H9 (cell line): ENCODE measurements around the gene CFAP97. TPM values are rescaled to one million over a fixed set of nuclear protein-coding genes. Genes with fewer than 3 reads are reported as not detected.

Source experiments
- DNase-seq: peaks from one replicate; pipeline ENCODE4 v3.0.0-alpha.2; 2017
- H2AFZ ChIP-seq: one replicate; pipeline ENCODE4 v1.6.1; 2013; ENCODE audit warnings: mild to moderate bottlenecking, low read length, control low read depth, moderate library complexity
- H2AK5ac ChIP-seq: 2 replicates; pipeline ENCODE4 v1.6.1; 2013; ENCODE audit warnings: low read length, control low read depth, mixed read lengths; ENCODE audit not compliant: insufficient read length
- H2BK120ac ChIP-seq: one replicate; pipeline ENCODE4 v1.6.1; 2013; ENCODE audit warnings: low read depth, mild to moderate bottlenecking, low read length, control low read depth, inconsistent platforms; ENCODE audit not compliant: poor library complexity, severe bottlenecking
- H2BK12ac ChIP-seq: 2 replicates; pipeline ENCODE4 v1.6.1; 2013; ENCODE audit warnings: low read length, control low read depth, mixed read lengths, low read depth; ENCODE audit not compliant: insufficient read length
- H2BK15ac ChIP-seq: 2 replicates; pipeline ENCODE4 v1.6.1; 2013; ENCODE audit warnings: low read depth, low read length, control low read depth
- H2BK20ac ChIP-seq: one replicate; pipeline ENCODE4 v1.6.1; 2013; ENCODE audit warnings: low read depth, mild to moderate bottlenecking, low read length, control low read depth, inconsistent platforms; ENCODE audit not compliant: poor library complexity, severe bottlenecking
- H2BK5ac ChIP-seq: 2 replicates; pipeline ENCODE4 v1.6.1; 2013; ENCODE audit warnings: low read length, control low read depth, mixed read lengths; ENCODE audit not compliant: insufficient read length
- H3K14ac ChIP-seq: 2 replicates; pipeline ENCODE4 v1.6.1; 2013; ENCODE audit warnings: low read length, control low read depth; ENCODE audit not compliant: insufficient read depth
- H3K18ac ChIP-seq: 2 replicates; pipeline ENCODE4 v1.6.1; 2013; ENCODE audit warnings: low read depth, mild to moderate bottlenecking, mixed read lengths, low read length, control low read depth; ENCODE audit not compliant: insufficient read length
- H3K23ac ChIP-seq: 2 replicates; pipeline ENCODE4 v1.6.1; 2013; ENCODE audit warnings: low read length, control low read depth, mixed read lengths, low read depth; ENCODE audit not compliant: insufficient read length
- H3K23me2 ChIP-seq: 2 replicates; pipeline ENCODE4 v1.6.1; 2013; ENCODE audit warnings: low read depth, mild to moderate bottlenecking, mixed read lengths, low read length, control low read depth; ENCODE audit not compliant: insufficient read length, poor library complexity, severe bottlenecking
- H3K27ac ChIP-seq: 2 replicates; pipeline ENCODE4 v1.5.1; 2013; ENCODE audit warnings: low read length, control low read depth, mixed read lengths, low read depth; ENCODE audit not compliant: insufficient read length
- H3K27me3 ChIP-seq: 2 replicates; pipeline ENCODE4 v1.6.1; 2013; ENCODE audit warnings: low read length, control low read depth, inconsistent platforms; ENCODE audit not compliant: insufficient read depth
- H3K4ac ChIP-seq: 2 replicates; pipeline ENCODE4 v1.6.1; 2013; ENCODE audit warnings: low read depth, mild to moderate bottlenecking, control low read depth, inconsistent platforms, low read length, moderate library complexity
- H3K4me1 ChIP-seq: 2 replicates; pipeline ENCODE4 v1.6.1; 2013; ENCODE audit warnings: low read length, control low read depth, inconsistent platforms; ENCODE audit not compliant: insufficient read depth
- H3K4me2 ChIP-seq: 2 replicates; pipeline ENCODE4 v1.6.1; 2013; ENCODE audit warnings: low read length, control low read depth, mixed read lengths; ENCODE audit not compliant: insufficient read length, insufficient read depth
- H3K56ac ChIP-seq: 2 replicates; pipeline ENCODE4 v1.6.1; 2013; ENCODE audit warnings: low read depth, mild to moderate bottlenecking, mixed read lengths, low read length, control low read depth; ENCODE audit not compliant: insufficient read length
- H3K79me1 ChIP-seq: 2 replicates; pipeline ENCODE4 v1.6.1; 2013; ENCODE audit warnings: low read depth, mild to moderate bottlenecking, moderate library complexity, low read length, control low read depth, inconsistent platforms; ENCODE audit not compliant: insufficient read depth, poor library complexity, severe bottlenecking
- H3K79me2 ChIP-seq: 2 replicates; pipeline ENCODE4 v1.6.1; 2013; ENCODE audit warnings: low read length, control low read depth, inconsistent platforms; ENCODE audit not compliant: insufficient read depth
- H3K9ac ChIP-seq: 2 replicates; pipeline ENCODE4 v1.6.1; 2013; ENCODE audit warnings: low read length, control low read depth, mixed read lengths; ENCODE audit not compliant: insufficient read length; ENCODE audit errors: extremely low read depth
- H3K9me3 ChIP-seq: one replicate; pipeline ENCODE4 v1.6.1; 2013; ENCODE audit warnings: low read depth, low read length, inconsistent platforms; ENCODE audit not compliant: control insufficient read depth
- H3T11ph ChIP-seq: one replicate; pipeline ENCODE4 v1.6.1; 2013; ENCODE audit warnings: mild to moderate bottlenecking, low read length, control low read depth, inconsistent platforms
- H4K20me1 ChIP-seq: one replicate; pipeline ENCODE4 v1.6.1; 2013; ENCODE audit not compliant: control insufficient read depth, insufficient read length, insufficient read depth
- H4K5ac ChIP-seq: 2 replicates; pipeline ENCODE4 v1.6.1; 2013; ENCODE audit warnings: low read depth, mild to moderate bottlenecking, mixed read lengths, low read length, control low read depth; ENCODE audit not compliant: insufficient read length
- H4K8ac ChIP-seq: replicated peaks from 2 replicates; pipeline ENCODE4 v1.6.1; 2013; ENCODE audit warnings: low read length, control low read depth, mixed read lengths, low read depth; ENCODE audit not compliant: insufficient read length
- H4K91ac ChIP-seq: 2 replicates; pipeline ENCODE4 v1.6.1; 2013; ENCODE audit warnings: low read depth, mild to moderate bottlenecking, moderate library complexity, mixed read lengths, low read length, control low read depth; ENCODE audit not compliant: insufficient read length
- H3K27ac Mint-ChIP-seq, 3 experiments: 2 replicates in 2 of 3; 3 replicates in 1 of 3; pipeline ENCODE4 v1.8.0; 2020 to 2021; ENCODE audit warnings: mixed read lengths in 3 of 3, mild to moderate bottlenecking in 1 of 3, moderate library complexity in 1 of 3
- H3K27me3 Mint-ChIP-seq: 2 replicates; pipeline ENCODE4 v1.8.0; 2021; ENCODE audit warnings: low read depth, mild to moderate bottlenecking, moderate library complexity, mixed read lengths
- H3K36me3 Mint-ChIP-seq, 3 experiments: 2 replicates in 2 of 3; 3 replicates in 1 of 3; pipeline ENCODE4 v1.8.0; 2020 to 2021; ENCODE audit warnings: low read depth in 3 of 3, mixed read lengths in 3 of 3; ENCODE audit not compliant: insufficient read depth in 1 of 3
- H3K4me1 Mint-ChIP-seq, 2 experiments: 2 replicates each; pipeline ENCODE4 v1.8.0; 2020; ENCODE audit warnings: mixed read lengths in 2 of 2
- H3K4me3 Mint-ChIP-seq, 2 experiments: 2 replicates in 1 of 2; 3 replicates in 1 of 2; pipeline ENCODE4 v1.8.0; 2020 to 2021; ENCODE audit warnings: mild to moderate bottlenecking in 2 of 2, mixed read lengths in 2 of 2, moderate library complexity in 1 of 2
- H3K9me3 Mint-ChIP-seq, 2 experiments: 2 replicates in 1 of 2; 3 replicates in 1 of 2; pipeline ENCODE4 v1.8.0; 2020; ENCODE audit warnings: mild to moderate bottlenecking in 2 of 2, mixed read lengths in 2 of 2, moderate library complexity in 1 of 2
- CTCF ChIP-seq: fragments of 200-600 bp; sonication (generic); conservative IDR thresholded peaks from 3 replicates; pipeline ENCODE4 v1.8.0; 2021; ENCODE audit warnings: antibody characterized with exemption, mild to moderate bottlenecking
- WGBS: extraction: QIAGEN DNeasy Blood & Tissue Kit; methylation state at CpG from one replicate; pipeline ENCODE4 v1.1.7; 2013; ENCODE audit warnings: missing lambda C conversion rate, low lambda C conversion rate, mixed read lengths; ENCODE audit not compliant: insufficient read length; ENCODE audit errors: extremely low coverage; 5-methylcytosine and 5-hydroxymethylcytosine counted together
- total RNA-seq: library from RNA; stranded (reverse); gene quantifications from 2 replicates; pipeline ENCODE4 v1.2.1, GENCODE V29; 2021

CFAP97 gene
- total RNA-seq, 1 experiment from 2014 or later: 39.3 TPM

GRCh38 chr4:185212581-185212980 lies 8.8 kb upstream of the CFAP97 start:
- Histone ChIP-seq H2BK20ac (no peak overlapping the region), H3K56ac (no peak overlapping the region), H3K9ac (no peak overlapping the region), H3K79me1 (no peaks in the 10 kb centered on the region), H3K14ac (no peak overlapping the region), H2AK5ac (no peak overlapping the region), H3K27me3 (no peaks in the 10 kb centered on the region; the same call in 1 of the 2 replicates), H4K5ac (no peak overlapping the region), H3K23me2 (peaks cover 6% of the 10 kb centered on the region), H3K23ac (no peak overlapping the region), H4K8ac (no peak overlapping the region), H3K79me2 (peaks cover 2% of the 10 kb centered on the region; the same call in 1 of the 2 replicates), H4K20me1 (no peaks in the 10 kb centered on the region), H3K4ac (no peak overlapping the region), H2BK12ac (no peak overlapping the region), H3K4me2 (no peak overlapping the region), H4K91ac (no peak overlapping the region), H2BK15ac (no peak overlapping the region), H3K18ac (no peak overlapping the region), H3K9me3 (no peaks in the 10 kb centered on the region), H3K27ac (no peak overlapping the region), H3T11ph (no peak overlapping the region), H3K4me1 (peaks cover 8% of the 10 kb centered on the region), H2BK5ac (no peak overlapping the region), H2BK120ac (no peak overlapping the region), H2AFZ (no peak overlapping the region)
- Mint-ChIP-seq H3K36me3 (peaks cover 0 to 3% (median 0%) of the 10 kb centered on the region in 3 experiments; a peak in 3 of 7 replicates), H3K9me3 (0 out of 5 replicates have a peak, but pooled peaks cover 0 to 1% of the 10 kb centered on the region in 2 experiments), H3K27me3 (peaks cover 10% of the 10 kb centered on the region), H3K27ac (no peak overlapping the region), H3K4me3 (peak overlapping the region in 1 of 2 experiments; percentile 32; a peak in 1 of 5 replicates), H3K4me1 (peaks cover 40 to 48% of the 10 kb centered on the region in 2 experiments)
- no peak for DNase-seq
- no peak for TF ChIP-seq CTCF
- no CpG with 5 or more reads among the region's 4 CpGs for WGBS
